Panc1 (cell line): ENCODE measurements around the gene INPP4A.

Experiments used
- POLR2AphosphoS5 ChIP-seq: IDR thresholded peaks from 2 replicates; pipeline ENCODE4 v1.6.1; 2012; ENCODE audit warnings: mild to moderate bottlenecking, low read depth, low read length, moderate library complexity
- TF ChIP-seq, protein P1 (sequence below): fragments of 450-650 bp; IDR thresholded peaks from 2 replicates; pipeline ENCODE4 v1.5.1; 2017; ENCODE audit warnings: mild to moderate bottlenecking

DNA sequence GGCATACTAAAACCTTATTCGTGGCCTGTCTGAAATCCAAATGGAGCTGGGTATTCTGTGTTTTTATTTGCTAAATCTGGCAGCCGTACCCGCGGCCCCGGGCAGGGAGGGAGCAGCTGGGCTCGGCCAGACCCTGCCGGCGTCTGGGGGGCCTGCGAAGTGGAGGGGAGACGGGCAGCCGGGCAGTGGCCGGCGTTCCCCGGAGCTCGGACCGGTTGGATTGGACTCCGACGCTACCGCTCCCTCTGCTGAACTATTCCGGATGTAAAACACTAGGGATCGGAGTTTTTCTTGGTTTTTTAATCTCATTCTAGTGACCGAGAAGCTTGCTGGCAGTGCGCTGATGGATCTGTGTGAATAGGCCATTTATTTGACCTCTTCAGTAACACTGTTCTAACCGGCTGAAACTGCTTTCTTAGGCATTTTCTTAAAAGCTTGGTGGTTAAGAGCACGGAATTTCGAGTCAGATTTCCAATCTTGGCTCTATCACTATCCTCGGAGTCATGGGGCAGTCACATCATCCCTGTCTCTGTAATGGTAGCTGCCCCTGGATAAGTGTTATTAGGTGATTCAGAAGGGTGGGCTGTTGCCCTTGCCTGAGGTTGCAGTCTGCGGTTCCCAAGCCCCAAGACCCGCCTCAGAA, 164.4 kb downstream of the INPP4A start:
- TF ChIP-seq, protein P1, sequence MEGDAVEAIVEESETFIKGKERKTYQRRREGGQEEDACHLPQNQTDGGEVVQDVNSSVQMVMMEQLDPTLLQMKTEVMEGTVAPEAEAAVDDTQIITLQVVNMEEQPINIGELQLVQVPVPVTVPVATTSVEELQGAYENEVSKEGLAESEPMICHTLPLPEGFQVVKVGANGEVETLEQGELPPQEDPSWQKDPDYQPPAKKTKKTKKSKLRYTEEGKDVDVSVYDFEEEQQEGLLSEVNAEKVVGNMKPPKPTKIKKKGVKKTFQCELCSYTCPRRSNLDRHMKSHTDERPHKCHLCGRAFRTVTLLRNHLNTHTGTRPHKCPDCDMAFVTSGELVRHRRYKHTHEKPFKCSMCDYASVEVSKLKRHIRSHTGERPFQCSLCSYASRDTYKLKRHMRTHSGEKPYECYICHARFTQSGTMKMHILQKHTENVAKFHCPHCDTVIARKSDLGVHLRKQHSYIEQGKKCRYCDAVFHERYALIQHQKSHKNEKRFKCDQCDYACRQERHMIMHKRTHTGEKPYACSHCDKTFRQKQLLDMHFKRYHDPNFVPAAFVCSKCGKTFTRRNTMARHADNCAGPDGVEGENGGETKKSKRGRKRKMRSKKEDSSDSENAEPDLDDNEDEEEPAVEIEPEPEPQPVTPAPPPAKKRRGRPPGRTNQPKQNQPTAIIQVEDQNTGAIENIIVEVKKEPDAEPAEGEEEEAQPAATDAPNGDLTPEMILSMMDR = no peak
- TF ChIP-seq POLR2AphosphoS5 = no peak
